Cardiac fibroblast (primary cell): ENCODE data around the gene ZNF3.

Experiments
- DNase-seq, 2 donors: peaks; one replicate each; pipeline versions ENCODE4 v3.0.0 to v3.0.0-alpha.2; 2010; ENCODE audit warnings: low read depth in 2 of 2
- H3K4me3 ChIP-seq, 2 donors: replicated peaks in 1 of 2; 1 replicate in 1 of 2; 2 replicates in 1 of 2; pipeline ENCODE4 v1.5.1; 2011; ENCODE audit warnings: low read depth in 2 of 2, low read length in 2 of 2, mild to moderate bottlenecking in 2 of 2, moderate library complexity in 1 of 2
- CTCF ChIP-seq: IDR thresholded peaks from one replicate; pipeline ENCODE4 v1.5.1; 2011; ENCODE audit warnings: low read depth, mild to moderate bottlenecking, low read length, inconsistent platforms

Gene ZNF3

GRCh38 chr7:100077205-100077604 lies 4.3 kb downstream of the ZNF3 start:
- no peak for TF ChIP-seq CTCF
- no peak overlapping the region for H3K4me3 ChIP-seq
- no peak for DNase-seq

GRCh38 chr7:100075418-100075817 lies 6.1 kb downstream of the ZNF3 start:
- no peak for TF ChIP-seq CTCF
- DNase-seq, result no peak

GRCh38 chr7:100074841-100075240 lies 6.7 kb downstream of the ZNF3 start:
- TF ChIP-seq CTCF, result no peak
- H3K4me3 ChIP-seq, result no peak overlapping the region
- DNase-seq, result no peak

More at GRCh38 chr7:100075418-100075817, 6.1 kb downstream of the ZNF3 start:
- H3K4me3 ChIP-seq, result no peak overlapping the region

- no peak for DNase-seq
- TF ChIP-seq CTCF, result no peak
- no peak overlapping the region for H3K4me3 ChIP-seq
Observed at GRCh38 chr7:100072462-100072861, 9.1 kb downstream of the ZNF3 start.

- no peak for TF ChIP-seq CTCF
- no peak overlapping the region for H3K4me3 ChIP-seq
- DNase-seq, result no peak
Observed at GRCh38 chr7:100071018-100071723, 10.4 kb downstream of the ZNF3 start.

GRCh38 chr7:100069991-100070390 lies 11.5 kb downstream of the ZNF3 start:
- no peak for TF ChIP-seq CTCF
- no peak overlapping the region for H3K4me3 ChIP-seq
- no peak for DNase-seq

GRCh38 chr7:100066953-100067352 lies 14.6 kb downstream of the ZNF3 start:
- no peak for TF ChIP-seq CTCF
- H3K4me3 ChIP-seq, result no peak overlapping the region
- no peak for DNase-seq
